ENCODE measurements around the gene PLCB1.

GRCh38 chr20:8431538-8432434, 299.7 kb downstream of the PLCB1 start:
- TF ChIP-seq TAF1 (IDR thresholded peaks at IDR 0.05; ENCODE audit: borderline replicate concordance, insufficient read depth, low read length) (no peak), REST (IDR thresholded peaks at IDR 0.05; ENCODE audit: insufficient read depth in 1 of 2, low read depth in 2 of 2, low read length in 2 of 2) (no peak), POLR2AphosphoS5 (IDR thresholded peaks at IDR 0.05; ENCODE audit: low read depth, low read length) (no peak), FOXP2 (optimal IDR thresholded peaks at IDR 0.05; ENCODE audit: borderline replicate concordance, extremely low read depth, extremely low read length, insufficient read depth) (no peak), SIN3A (IDR thresholded peaks at IDR 0.05; ENCODE audit: borderline replicate concordance, insufficient read depth, low read length) (no peak)
